WTC11 (cell line): Measurements from ENCODE around the gene FOXJ3.

Source experiments
- FOXP1 ChIP-seq: sonication (generic); formaldehyde crosslinking; IDR thresholded peaks from 2 replicates; pipeline ENCODE4 v1.8.0; 2022; ENCODE audit warnings: missing genetic modification reagents, mild to moderate bottlenecking, moderate library complexity, borderline replicate concordance
- JUN ChIP-seq: sonication (generic); formaldehyde crosslinking; IDR thresholded peaks from 2 replicates; pipeline ENCODE4 v1.8.0; 2023; ENCODE audit warnings: mild to moderate bottlenecking, missing genetic modification reagents
- TF ChIP-seq, protein P1 (sequence below): sonication (generic); formaldehyde crosslinking; conservative IDR thresholded peaks from 2 replicates; pipeline ENCODE4 v1.8.1; 2022; ENCODE audit warnings: mild to moderate bottlenecking, missing genetic modification reagents
- TF ChIP-seq, protein P2 (sequence below): fragments of 200-600 bp; IDR thresholded peaks from 2 replicates; pipeline ENCODE4 v1.8.0; 2022; ENCODE audit warnings: antibody characterized with exemption

DNA sequence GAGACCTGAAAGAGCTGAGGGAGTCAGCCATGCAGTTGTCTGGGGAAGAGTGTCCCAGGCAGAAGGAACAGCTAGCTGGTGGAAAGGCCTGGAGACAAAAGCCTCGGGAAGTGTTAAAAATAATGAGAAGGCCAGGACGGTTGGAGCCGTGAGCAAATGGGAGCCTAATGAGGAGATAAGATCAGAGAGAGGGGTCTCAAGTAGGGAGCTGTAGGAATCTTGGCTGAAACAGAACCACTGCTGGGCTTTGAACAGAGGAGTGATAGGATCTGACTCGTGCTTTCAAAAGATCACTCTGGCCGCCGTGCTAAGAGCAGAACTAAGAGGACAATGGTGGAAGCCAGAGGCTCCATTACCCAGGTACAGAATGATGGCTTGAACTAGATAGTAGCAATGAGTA is 1.9 kb upstream of the FOXJ3 start:
- TF ChIP-seq, protein P1, sequence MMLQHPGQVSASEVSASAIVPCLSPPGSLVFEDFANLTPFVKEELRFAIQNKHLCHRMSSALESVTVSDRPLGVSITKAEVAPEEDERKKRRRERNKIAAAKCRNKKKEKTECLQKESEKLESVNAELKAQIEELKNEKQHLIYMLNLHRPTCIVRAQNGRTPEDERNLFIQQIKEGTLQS (CRISPR knock-in tag): no peak
- TF ChIP-seq, protein P2, sequence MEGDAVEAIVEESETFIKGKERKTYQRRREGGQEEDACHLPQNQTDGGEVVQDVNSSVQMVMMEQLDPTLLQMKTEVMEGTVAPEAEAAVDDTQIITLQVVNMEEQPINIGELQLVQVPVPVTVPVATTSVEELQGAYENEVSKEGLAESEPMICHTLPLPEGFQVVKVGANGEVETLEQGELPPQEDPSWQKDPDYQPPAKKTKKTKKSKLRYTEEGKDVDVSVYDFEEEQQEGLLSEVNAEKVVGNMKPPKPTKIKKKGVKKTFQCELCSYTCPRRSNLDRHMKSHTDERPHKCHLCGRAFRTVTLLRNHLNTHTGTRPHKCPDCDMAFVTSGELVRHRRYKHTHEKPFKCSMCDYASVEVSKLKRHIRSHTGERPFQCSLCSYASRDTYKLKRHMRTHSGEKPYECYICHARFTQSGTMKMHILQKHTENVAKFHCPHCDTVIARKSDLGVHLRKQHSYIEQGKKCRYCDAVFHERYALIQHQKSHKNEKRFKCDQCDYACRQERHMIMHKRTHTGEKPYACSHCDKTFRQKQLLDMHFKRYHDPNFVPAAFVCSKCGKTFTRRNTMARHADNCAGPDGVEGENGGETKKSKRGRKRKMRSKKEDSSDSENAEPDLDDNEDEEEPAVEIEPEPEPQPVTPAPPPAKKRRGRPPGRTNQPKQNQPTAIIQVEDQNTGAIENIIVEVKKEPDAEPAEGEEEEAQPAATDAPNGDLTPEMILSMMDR: no peak
- TF ChIP-seq JUN (CRISPR knock-in tag): no peak
- no peak for TF ChIP-seq FOXP1 (CRISPR knock-in tag)
